Measurements from ENCODE around the gene CCDC92.

DNA sequence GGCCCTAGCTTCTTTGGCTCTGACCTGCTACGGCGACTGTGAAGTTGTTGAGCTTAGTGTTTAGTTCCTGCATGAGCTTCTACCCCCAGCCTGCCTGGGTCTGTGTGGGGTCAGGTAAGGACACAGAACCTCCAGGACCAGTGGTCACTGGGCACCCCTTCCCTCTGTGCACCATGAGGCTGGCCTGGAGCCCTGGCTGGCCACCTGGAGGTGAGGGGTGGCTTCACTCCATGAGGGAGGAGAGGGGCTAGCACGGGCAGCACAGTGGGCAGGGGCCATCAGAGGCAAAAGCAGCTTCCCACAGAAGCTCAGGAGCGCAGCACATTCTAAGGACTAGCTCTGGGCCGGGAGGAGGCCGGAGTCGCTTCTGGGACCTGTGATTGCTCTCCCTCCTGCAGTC is 36.7 kb downstream of the CCDC92 start:
- no peak for TF ChIP-seq POLR2A (IDR thresholded peaks at IDR 0.05)
- TF ChIP-seq, protein P1, sequence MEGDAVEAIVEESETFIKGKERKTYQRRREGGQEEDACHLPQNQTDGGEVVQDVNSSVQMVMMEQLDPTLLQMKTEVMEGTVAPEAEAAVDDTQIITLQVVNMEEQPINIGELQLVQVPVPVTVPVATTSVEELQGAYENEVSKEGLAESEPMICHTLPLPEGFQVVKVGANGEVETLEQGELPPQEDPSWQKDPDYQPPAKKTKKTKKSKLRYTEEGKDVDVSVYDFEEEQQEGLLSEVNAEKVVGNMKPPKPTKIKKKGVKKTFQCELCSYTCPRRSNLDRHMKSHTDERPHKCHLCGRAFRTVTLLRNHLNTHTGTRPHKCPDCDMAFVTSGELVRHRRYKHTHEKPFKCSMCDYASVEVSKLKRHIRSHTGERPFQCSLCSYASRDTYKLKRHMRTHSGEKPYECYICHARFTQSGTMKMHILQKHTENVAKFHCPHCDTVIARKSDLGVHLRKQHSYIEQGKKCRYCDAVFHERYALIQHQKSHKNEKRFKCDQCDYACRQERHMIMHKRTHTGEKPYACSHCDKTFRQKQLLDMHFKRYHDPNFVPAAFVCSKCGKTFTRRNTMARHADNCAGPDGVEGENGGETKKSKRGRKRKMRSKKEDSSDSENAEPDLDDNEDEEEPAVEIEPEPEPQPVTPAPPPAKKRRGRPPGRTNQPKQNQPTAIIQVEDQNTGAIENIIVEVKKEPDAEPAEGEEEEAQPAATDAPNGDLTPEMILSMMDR (IDR thresholded peaks at IDR 0.05) = no peak

All from uterus (tissue), 2 donors.